ENCODE results near the gene DNAH6.

DNA sequence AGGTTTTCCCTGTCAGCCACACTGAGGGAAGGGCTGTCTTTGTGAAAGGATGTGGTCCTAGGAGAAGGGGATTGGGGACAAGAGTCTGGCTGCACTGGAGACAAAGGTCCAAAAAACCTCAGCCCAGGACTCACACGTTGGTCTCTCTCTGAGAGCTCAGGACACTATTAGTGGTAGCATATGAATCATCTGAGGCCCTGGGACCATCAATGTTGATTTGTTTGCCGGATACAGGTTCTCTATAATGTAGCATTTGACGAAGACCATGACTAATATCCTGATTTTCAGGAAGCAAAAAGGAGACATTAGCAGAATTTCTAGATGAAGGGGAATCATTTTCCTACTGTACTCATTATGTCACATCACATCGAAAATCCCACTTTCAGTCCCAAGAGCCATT is 22.2 kb upstream of the DNAH6 start:
- TF ChIP-seq, protein P1, sequence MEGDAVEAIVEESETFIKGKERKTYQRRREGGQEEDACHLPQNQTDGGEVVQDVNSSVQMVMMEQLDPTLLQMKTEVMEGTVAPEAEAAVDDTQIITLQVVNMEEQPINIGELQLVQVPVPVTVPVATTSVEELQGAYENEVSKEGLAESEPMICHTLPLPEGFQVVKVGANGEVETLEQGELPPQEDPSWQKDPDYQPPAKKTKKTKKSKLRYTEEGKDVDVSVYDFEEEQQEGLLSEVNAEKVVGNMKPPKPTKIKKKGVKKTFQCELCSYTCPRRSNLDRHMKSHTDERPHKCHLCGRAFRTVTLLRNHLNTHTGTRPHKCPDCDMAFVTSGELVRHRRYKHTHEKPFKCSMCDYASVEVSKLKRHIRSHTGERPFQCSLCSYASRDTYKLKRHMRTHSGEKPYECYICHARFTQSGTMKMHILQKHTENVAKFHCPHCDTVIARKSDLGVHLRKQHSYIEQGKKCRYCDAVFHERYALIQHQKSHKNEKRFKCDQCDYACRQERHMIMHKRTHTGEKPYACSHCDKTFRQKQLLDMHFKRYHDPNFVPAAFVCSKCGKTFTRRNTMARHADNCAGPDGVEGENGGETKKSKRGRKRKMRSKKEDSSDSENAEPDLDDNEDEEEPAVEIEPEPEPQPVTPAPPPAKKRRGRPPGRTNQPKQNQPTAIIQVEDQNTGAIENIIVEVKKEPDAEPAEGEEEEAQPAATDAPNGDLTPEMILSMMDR (IDR thresholded peaks at IDR 0.05; ENCODE audit: low read depth, low read length): no peak
- TF ChIP-seq, protein P2, sequence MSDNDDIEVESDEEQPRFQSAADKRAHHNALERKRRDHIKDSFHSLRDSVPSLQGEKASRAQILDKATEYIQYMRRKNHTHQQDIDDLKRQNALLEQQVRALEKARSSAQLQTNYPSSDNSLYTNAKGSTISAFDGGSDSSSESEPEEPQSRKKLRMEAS (IDR thresholded peaks at IDR 0.05; ENCODE audit: low read depth, low read length): no peak
- TF ChIP-seq MYC (IDR thresholded peaks at IDR 0.05; ENCODE audit: low read depth, low read length): no peak

Data from NB4 (cell line).